Adrenal gland (tissue), 5 donors: Measurements from ENCODE around the gene TEKT3.

ENCODE experiments used
- CTCF ChIP-seq, 6 experiments: fragments of 450-650 bp in 4 of 6; fragments of 200-600 bp in 2 of 6; sonication (generic) in 1 of 6; IDR thresholded peaks; 1 replicate in 5 of 6; 2 replicates in 1 of 6; pipeline versions ENCODE4 v1.5.1 to v1.8.0; 2016 to 2021; ENCODE audit warnings: antibody characterized with exemption in 6 of 6, mild to moderate bottlenecking in 2 of 6, moderate library complexity in 1 of 6
- POLR2A ChIP-seq, 2 donors: fragments of 450-650 bp; IDR thresholded peaks; one replicate each; pipeline ENCODE4 v1.6.1; 2017; ENCODE audit warnings: antibody characterized with exemption in 2 of 2, mild to moderate bottlenecking in 2 of 2, moderate library complexity in 1 of 2
- donor health status: DM: no; HTN: no; CAD: no.

GRCh38 chr17:15361592-15361991 lies 20.2 kb upstream of the TEKT3 start:
- TF ChIP-seq CTCF (IDR thresholded peaks at IDR 0.05) (no peak), POLR2A (IDR thresholded peaks at IDR 0.05) (no peak)
